Mucosa of rectum (tissue), 2 donors: ENCODE data around the gene PIK3R5.

ENCODE experiments used
- H3K27ac ChIP-seq, 2 donors: one replicate each; pipeline ENCODE4 v1.7.0; 2013; ENCODE audit warnings: inconsistent platforms in 2 of 2, low read depth in 2 of 2, low read length in 2 of 2
- H3K27me3 ChIP-seq, 2 donors: one replicate each; pipeline ENCODE4 v1.7.0; 2013; ENCODE audit warnings: low read length in 2 of 2; ENCODE audit not compliant: control insufficient read depth in 2 of 2, insufficient read depth in 2 of 2
- H3K36me3 ChIP-seq, 2 donors: one replicate each; pipeline ENCODE4 v1.7.0; 2013; ENCODE audit warnings: low read length in 2 of 2; ENCODE audit not compliant: control insufficient read depth in 2 of 2, insufficient read depth in 2 of 2
- H3K4me1 ChIP-seq, 2 donors: one replicate each; pipeline ENCODE4 v1.7.0; 2013; ENCODE audit warnings: low read length in 2 of 2, mild to moderate bottlenecking in 1 of 2; ENCODE audit not compliant: control insufficient read depth in 2 of 2, insufficient read depth in 2 of 2
- H3K4me3 ChIP-seq, 2 donors: one replicate each; pipeline ENCODE4 v1.7.0; 2013; ENCODE audit warnings: low read length in 2 of 2
- H3K9ac ChIP-seq, 2 donors: one replicate each; pipeline ENCODE4 v1.7.0; 2013; ENCODE audit warnings: low read length in 2 of 2, low read depth in 1 of 2, mild to moderate bottlenecking in 1 of 2
- H3K9me3 ChIP-seq, 2 donors: one replicate each; pipeline ENCODE4 v1.7.0; 2013; ENCODE audit warnings: low read length in 2 of 2; ENCODE audit not compliant: control insufficient read depth in 2 of 2
- donor health status: healthy.
- donor health status: Normal muscosa, but diverticular disease.

Gene PIK3R5

DNA sequence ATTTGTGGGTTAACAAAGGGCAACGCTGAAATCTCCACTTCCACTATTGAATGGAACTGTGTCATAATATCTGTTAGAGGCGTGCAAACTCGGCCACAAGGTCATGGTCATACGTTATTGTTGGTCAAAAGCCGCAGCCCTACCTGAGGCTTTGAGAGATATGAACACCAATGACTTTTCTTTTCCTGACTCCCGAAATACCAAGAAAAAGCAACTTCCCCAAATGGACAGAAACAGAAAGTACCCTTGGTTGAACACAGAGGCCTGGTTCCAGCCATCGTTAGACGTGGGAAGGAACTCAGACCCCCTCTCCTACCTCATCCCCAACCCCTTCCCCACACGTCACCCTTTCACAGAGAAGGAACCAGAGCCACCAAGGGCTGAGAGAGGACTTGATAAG lies 1.4 kb upstream of the PIK3R5 start:
- peaks cover 0 to 3% of the 10 kb centered on the region in 2 donors for H3K27me3 ChIP-seq
- peak overlapping the region in 1 of 2 donors; percentile 63 for H3K27ac ChIP-seq

DNA sequence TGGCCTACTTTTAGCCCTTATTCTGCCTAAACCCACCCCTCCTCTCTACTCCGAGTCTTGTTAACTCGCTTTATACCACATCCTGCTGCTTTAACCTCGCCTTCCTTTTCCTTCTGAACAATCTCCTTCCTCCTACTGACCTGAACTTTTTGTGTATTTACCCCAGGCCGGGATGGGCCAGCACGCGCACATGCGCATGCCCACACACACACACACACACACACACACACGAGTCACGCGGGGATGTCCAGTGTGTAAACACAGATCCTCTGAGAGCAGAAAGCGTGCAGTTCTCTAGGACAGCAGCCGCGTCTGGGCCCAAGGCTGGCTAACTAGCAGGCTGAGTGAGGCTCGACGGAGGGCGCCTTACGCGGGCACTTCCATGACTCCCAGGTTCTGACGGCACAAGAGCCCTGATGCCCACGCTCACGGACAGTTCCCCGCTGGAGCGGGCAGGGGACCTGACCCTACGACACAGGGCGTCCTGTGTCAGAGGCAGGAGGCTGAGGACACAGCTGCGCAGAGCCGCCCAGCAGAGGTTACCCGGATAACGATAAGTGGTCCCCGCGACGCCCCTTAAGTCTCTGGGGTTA lies 610 bp downstream of the PIK3R5 start:
- H3K4me1 ChIP-seq, result peaks cover 0 to 7% of the 10 kb centered on the region in 2 donors
- H3K9ac ChIP-seq, result peak overlapping the region; percentile 37 to 68
- no peaks in the 10 kb centered on the region for H3K36me3 ChIP-seq
- peaks cover 0 to 3% of the 10 kb centered on the region in 2 donors for H3K27me3 ChIP-seq
- H3K4me3 ChIP-seq, result peak overlapping the region; percentile 25 to 71
- peak overlapping the region; percentile 38 to 83 for H3K27ac ChIP-seq
- no peaks in the 10 kb centered on the region for H3K9me3 ChIP-seq

More for the DNA sequence above, 1.4 kb upstream of the PIK3R5 start:
- Histone ChIP-seq H3K36me3 (no peaks in the 10 kb centered on the region), H3K9ac (no peak overlapping the region), H3K4me1 (peaks cover 0 to 4% of the 10 kb centered on the region in 2 donors), H3K9me3 (no peaks in the 10 kb centered on the region), H3K4me3 (no peak overlapping the region)

DNA sequence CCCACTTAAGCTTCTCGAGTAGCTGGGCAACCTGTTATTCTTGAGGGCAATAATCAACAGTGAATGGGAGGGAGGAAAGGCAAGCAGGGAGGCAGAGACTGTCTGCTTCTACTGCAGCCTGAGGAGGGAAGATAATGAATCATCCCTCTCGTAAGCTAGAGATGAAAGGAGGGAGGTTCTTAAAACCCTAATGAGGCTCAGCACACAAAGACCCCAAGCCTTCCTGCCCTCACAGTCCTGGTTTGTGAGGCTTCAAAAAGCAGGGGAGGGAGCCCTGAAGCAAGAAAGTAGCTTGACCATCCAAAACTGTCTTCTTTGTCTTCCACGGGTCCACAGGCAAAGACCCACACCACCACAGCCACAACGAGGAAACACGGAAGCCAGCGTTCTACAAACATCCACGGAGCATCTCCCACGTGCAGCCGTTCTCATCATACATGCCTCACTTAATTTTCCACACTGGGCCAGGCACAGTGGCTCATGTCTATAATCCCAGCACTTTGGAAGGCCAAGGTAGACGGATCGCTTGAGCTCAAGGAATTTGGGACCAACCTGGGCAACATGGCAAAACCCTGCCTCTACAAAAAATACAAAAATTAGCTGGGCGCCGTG lies 1.8 kb downstream of the PIK3R5 start:
- no peak overlapping the region for H3K27ac ChIP-seq
- peaks cover 0 to 7% of the 10 kb centered on the region in 2 donors for H3K4me1 ChIP-seq
- H3K36me3 ChIP-seq, result no peaks in the 10 kb centered on the region
- peak overlapping the region in 1 of 2 donors; percentile 17 for H3K4me3 ChIP-seq
- no peak overlapping the region for H3K9ac ChIP-seq
- peaks cover 0 to 3% of the 10 kb centered on the region in 2 donors for H3K27me3 ChIP-seq
- no peaks in the 10 kb centered on the region for H3K9me3 ChIP-seq

DNA sequence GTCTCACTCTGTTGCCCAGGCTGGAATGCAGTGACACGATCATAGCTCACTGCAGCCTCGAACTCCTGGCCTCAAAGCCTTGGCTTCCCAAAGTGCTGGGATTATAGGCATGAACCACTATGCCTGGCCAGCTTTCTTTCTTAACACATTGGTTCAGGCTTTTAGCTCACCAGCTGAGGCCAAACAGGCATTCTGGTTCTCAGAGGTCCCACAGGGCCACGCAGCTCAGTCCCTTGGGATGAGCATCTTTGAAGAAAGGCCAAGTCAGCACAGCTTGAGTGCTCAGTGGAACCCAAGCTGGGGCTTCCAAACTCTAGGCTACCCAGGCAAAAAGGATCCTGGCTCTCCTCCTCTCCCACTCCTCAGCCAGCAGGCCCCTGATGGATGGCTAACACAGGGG lies 2.5 kb downstream of the PIK3R5 start:
- Histone ChIP-seq H3K4me1 (peaks cover 0 to 7% of the 10 kb centered on the region in 2 donors), H3K9ac (no peak overlapping the region), H3K9me3 (no peaks in the 10 kb centered on the region), H3K36me3 (no peaks in the 10 kb centered on the region), H3K4me3 (no peak overlapping the region), H3K27ac (no peak overlapping the region), H3K27me3 (peaks cover 0 to 3% of the 10 kb centered on the region in 2 donors)

DNA sequence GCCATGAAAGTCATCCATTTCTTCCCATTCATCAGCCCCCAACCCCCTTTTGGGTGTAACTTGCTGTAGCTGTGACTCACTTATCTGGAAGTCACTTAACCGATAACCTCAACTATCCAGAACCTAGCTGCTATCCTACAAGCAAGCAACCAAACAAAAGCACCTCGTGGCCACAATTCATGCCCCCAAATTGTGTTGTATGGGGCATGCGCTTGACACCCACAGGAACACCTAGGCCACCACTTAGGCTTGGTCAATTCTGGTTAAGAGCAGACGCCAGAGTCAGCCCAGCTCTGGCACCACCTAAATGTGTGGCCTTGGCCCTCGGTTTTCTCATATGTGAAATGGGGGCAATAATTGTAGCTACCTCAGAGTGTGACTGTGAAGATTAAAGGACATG lies 3.7 kb downstream of the PIK3R5 start:
- no peak overlapping the region for H3K9ac ChIP-seq
- H3K4me3 ChIP-seq, result no peak overlapping the region
- H3K27ac ChIP-seq, result no peak overlapping the region
- peaks cover 0 to 8% of the 10 kb centered on the region in 2 donors for H3K4me1 ChIP-seq
- no peaks in the 10 kb centered on the region for H3K9me3 ChIP-seq
- H3K27me3 ChIP-seq, result peaks cover 0 to 3% of the 10 kb centered on the region in 2 donors
- H3K36me3 ChIP-seq, result no peaks in the 10 kb centered on the region

DNA sequence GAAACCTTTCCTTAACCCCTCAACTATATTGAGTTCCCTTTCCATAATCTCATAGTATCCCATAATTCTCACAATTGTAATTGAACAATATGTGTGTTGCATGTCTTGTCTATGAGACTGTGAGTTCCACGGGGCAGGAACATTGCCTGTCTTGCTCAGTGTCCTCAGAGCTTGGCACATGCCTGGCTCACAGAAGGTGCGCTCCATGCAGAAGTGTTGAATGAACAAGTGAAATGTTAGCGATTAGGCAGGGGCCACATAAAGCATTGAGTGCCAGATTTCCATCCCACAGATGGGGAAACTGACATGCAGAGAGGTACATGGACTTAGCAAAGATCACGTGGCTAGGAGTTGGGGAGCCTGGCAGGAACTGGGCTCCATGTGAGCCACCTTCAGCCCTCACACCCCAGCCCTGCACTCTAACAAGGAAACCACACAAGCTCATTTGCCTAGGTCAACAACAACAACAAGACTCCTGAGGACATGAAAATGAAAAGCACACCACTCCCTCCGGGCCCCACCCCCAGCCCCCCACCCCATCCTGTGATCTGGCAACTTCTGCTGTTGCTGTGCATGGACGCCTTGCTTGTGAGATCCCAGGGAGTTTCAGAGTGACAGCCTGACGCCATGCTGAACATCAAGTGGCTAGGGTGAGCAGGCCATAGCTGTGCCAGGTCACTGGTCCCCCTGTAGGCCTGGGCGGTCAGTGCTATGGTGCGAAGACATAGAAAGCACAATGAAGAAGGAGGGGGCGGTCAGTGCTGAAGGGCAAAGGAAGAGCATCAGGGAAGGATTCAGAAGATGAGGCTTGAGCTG lies 5.0 kb downstream of the PIK3R5 start:
- Histone ChIP-seq H3K9me3 (no peaks in the 10 kb centered on the region), H3K9ac (no peak overlapping the region), H3K27me3 (peaks cover 0 to 3% of the 10 kb centered on the region in 2 donors), H3K4me3 (no peak overlapping the region), H3K36me3 (no peaks in the 10 kb centered on the region), H3K4me1 (peaks cover 0 to 10% of the 10 kb centered on the region in 2 donors), H3K27ac (no peak overlapping the region)

DNA sequence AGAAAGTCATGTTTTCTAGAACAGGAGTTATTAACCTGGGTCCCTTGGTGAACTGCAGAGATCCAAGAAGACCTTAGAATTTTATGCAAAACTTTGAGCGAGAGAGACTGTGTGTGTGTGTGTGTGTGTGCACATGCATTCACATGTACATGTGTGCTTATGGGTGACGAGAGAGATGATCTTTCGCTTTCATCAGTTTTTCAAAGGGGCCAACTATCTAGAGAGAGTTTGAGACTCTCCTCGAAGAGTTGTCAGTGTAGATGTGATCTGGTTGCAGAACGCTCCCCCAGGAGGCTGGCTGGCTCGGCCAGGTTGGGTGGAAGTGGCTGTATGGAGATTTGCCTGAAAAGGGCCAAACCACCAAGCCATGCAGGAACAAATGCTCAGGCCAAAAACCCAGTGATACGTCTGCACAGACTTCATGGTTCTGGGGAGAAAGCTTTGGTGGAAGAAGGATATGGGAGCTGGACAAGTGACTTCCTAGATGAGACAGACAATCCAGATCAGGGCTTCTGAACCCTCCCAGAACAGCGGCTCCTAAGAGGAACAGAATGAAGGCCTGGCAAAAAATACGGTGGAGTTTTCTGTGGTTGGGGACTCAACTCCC lies 6.1 kb downstream of the PIK3R5 start:
- H3K36me3 ChIP-seq, result no peaks in the 10 kb centered on the region
- H3K4me1 ChIP-seq, result peaks cover 0 to 7% of the 10 kb centered on the region in 2 donors
- no peak overlapping the region for H3K9ac ChIP-seq
- no peak overlapping the region for H3K27ac ChIP-seq
- no peaks in the 10 kb centered on the region for H3K9me3 ChIP-seq
- peaks cover 0 to under 1% of the 10 kb centered on the region in 2 donors for H3K27me3 ChIP-seq
- no peak overlapping the region for H3K4me3 ChIP-seq

DNA sequence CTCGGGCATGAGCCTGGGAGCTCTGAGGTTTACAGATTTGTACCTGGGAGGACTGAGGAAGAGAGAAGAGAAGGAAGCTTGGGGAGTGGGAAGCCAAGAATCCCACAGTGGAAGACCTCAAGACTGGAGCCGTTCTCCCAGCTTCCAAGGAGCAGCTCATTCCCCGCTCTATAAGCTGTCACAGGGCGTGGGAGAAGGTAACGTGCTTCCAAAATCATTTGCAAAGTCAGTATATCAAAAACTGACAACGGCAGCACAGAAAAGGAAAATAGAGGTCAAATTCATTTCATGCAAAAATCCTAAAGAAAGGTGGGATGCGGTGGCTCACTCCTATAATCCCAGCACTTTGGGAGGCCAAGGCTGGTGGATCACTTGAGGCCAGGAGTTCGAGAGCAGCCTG lies 7.8 kb downstream of the PIK3R5 start:
- H3K4me3 ChIP-seq, result no peak overlapping the region
- no peak overlapping the region for H3K27ac ChIP-seq
- H3K36me3 ChIP-seq, result no peaks in the 10 kb centered on the region
- H3K27me3 ChIP-seq, result no peaks in the 10 kb centered on the region
- no peak overlapping the region for H3K9ac ChIP-seq
- peaks cover 0 to 6% of the 10 kb centered on the region in 2 donors for H3K4me1 ChIP-seq
- no peaks in the 10 kb centered on the region for H3K9me3 ChIP-seq

DNA sequence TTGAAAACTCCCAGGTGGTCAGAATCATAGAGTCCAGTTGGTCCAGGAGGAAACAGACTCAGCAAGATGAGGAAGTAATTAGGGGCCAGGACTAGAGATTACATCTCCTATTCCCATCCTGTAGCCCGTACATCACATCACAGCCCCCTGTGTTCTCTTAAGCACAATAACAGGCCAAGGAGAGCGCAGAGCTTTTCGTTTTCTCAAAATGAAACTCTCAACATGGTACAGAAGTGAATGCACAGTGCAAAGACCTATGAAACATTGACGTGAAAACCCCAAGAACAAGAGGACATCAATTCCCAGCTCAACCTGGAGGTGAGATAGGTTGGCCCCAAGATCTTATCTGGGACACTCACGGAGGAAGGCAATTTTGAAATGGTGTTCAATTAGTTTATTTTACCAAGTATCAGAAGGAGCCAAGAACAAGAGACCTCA lies 9.0 kb downstream of the PIK3R5 start:
- H3K9me3 ChIP-seq, result no peaks in the 10 kb centered on the region
- no peak overlapping the region for H3K27ac ChIP-seq
- H3K4me3 ChIP-seq, result no peak overlapping the region
- no peak overlapping the region for H3K9ac ChIP-seq
- peaks cover 0 to 2% of the 10 kb centered on the region in 2 donors for H3K4me1 ChIP-seq
- no peaks in the 10 kb centered on the region for H3K27me3 ChIP-seq
- no peaks in the 10 kb centered on the region for H3K36me3 ChIP-seq
